22Rv1 (cell line): ENCODE measurements around the gene PPM1L.

Experiments used
- ZFX ChIP-seq: fragments of 450-650 bp; IDR thresholded peaks from 2 replicates; pipeline ENCODE4 v1.6.1; 2017; ENCODE audit warnings: antibody characterized with exemption, borderline replicate concordance
- TF ChIP-seq, protein P1 (sequence below): fragments of 450-650 bp; IDR thresholded peaks from 2 replicates; pipeline ENCODE4 v1.5.1; 2017; ENCODE audit warnings: mild to moderate bottlenecking

DNA sequence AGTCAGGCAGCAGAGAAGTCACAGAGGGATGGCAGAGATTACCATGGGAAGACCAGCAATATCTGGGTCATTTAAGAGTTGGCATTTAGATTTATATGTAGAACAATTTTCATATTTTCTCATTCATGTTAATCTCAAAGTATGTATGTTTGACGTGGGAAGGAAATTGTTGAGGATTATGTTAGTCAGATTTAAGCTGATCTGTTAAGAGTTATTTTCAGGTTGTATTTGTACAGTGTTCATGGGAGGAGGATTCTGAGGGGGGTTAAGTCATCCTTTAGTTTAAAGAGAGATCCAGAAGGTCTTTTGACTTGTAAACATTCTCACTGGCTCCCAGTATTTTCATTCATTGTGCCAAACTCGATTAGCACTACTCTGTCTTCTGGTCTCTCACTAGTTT lies 34.7 kb downstream of the PPM1L start:
- TF ChIP-seq, protein P1, sequence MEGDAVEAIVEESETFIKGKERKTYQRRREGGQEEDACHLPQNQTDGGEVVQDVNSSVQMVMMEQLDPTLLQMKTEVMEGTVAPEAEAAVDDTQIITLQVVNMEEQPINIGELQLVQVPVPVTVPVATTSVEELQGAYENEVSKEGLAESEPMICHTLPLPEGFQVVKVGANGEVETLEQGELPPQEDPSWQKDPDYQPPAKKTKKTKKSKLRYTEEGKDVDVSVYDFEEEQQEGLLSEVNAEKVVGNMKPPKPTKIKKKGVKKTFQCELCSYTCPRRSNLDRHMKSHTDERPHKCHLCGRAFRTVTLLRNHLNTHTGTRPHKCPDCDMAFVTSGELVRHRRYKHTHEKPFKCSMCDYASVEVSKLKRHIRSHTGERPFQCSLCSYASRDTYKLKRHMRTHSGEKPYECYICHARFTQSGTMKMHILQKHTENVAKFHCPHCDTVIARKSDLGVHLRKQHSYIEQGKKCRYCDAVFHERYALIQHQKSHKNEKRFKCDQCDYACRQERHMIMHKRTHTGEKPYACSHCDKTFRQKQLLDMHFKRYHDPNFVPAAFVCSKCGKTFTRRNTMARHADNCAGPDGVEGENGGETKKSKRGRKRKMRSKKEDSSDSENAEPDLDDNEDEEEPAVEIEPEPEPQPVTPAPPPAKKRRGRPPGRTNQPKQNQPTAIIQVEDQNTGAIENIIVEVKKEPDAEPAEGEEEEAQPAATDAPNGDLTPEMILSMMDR, result no peak
- TF ChIP-seq ZFX, result no peak
